OCI-LY7 (cell line): ENCODE measurements around the gene GID4. TPM values are rescaled to one million over a fixed set of nuclear protein-coding genes. Genes with fewer than 3 reads are reported as not detected.

ENCODE experiments used
- BruUV-seq: library from RNA; stranded (reverse); fragments of 400-500 nt; replicated peaks from 2 replicates; lab custom pipeline; 2021; lab: Mats Ljungman, UMichigan
- CTCF ChIA-PET: fragments of 300-600 bp; sonication (Branson Sonifier 250); formaldehyde crosslinking; loops from one replicate; lab custom pipeline; 2022; ENCODE audit warnings: antibody characterized with exemption; ENCODE audit not compliant: unreplicated experiment; lab: Charles Lee
- POLR2A ChIA-PET: fragments of 300-600 bp; sonication (Branson Sonifier 250); formaldehyde crosslinking; loops from one replicate; lab custom pipeline; 2022; ENCODE audit warnings: antibody characterized with exemption; lab: Charles Lee
- DNase-seq: peaks from one replicate; pipeline ENCODE4 v3.0.0-alpha.2; 2015; ENCODE audit warnings: low spot score
- H2AFZ ChIP-seq: fragments of 200-600 bp; sonication (generic), shearing (Covaris generic); 2 replicates; pipeline ENCODE4 v1.6.1; 2014; ENCODE audit warnings: mild to moderate bottlenecking, antibody characterized with exemption, low read length, moderate library complexity
- H3K27ac ChIP-seq: fragments of 200-600 bp; sonication (generic); 2 replicates; pipeline ENCODE4 v1.5.1; 2014; ENCODE audit warnings: mixed run types, low read depth, mild to moderate bottlenecking, moderate library complexity, low read length, inconsistent platforms; ENCODE audit not compliant: poor library complexity, severe bottlenecking
- H3K36me3 ChIP-seq: fragments of 200-600 bp; sonication (generic); 2 replicates; pipeline ENCODE4 v1.6.1; 2014; ENCODE audit warnings: mild to moderate bottlenecking, antibody characterized with exemption, low read length, moderate library complexity, mixed read lengths; ENCODE audit not compliant: insufficient read depth
- H3K4me1 ChIP-seq: fragments of 200-600 bp; sonication (generic); 2 replicates; pipeline ENCODE4 v1.5.1; 2014; ENCODE audit warnings: mild to moderate bottlenecking, low read length; ENCODE audit not compliant: insufficient read depth, poor library complexity, severe bottlenecking
- H3K4me2 ChIP-seq: fragments of 200-600 bp; sonication (generic); 2 replicates; pipeline ENCODE4 v1.6.1; 2014; ENCODE audit warnings: mild to moderate bottlenecking, low read length
- H3K4me3 ChIP-seq: fragments of 200-600 bp; sonication (generic); 2 replicates; pipeline ENCODE4 v1.5.1; 2014; ENCODE audit warnings: mild to moderate bottlenecking, low read depth, low read length; ENCODE audit not compliant: poor library complexity, severe bottlenecking
- H3K79me2 ChIP-seq: fragments of 200-600 bp; sonication (generic); 2 replicates; pipeline ENCODE4 v1.6.1; 2016; ENCODE audit warnings: low read depth, mild to moderate bottlenecking, low read length, moderate library complexity, mixed read lengths; ENCODE audit not compliant: insufficient read depth
- H3K9me2 ChIP-seq: fragments of 200-600 bp; sonication (generic); 2 replicates; pipeline ENCODE4 v1.6.1; 2016; ENCODE audit warnings: mild to moderate bottlenecking, low read length, mixed read lengths; ENCODE audit not compliant: insufficient read depth
- H3K9me3 ChIP-seq: fragments of 200-600 bp; sonication (generic); 2 replicates; pipeline ENCODE4 v1.6.1; 2014; ENCODE audit warnings: mild to moderate bottlenecking, mixed run types, low read length, mixed read lengths
- H4K20me1 ChIP-seq: fragments of 200-600 bp; sonication (generic); 2 replicates; pipeline ENCODE4 v1.6.1; 2014; ENCODE audit warnings: mild to moderate bottlenecking, antibody characterized with exemption, low read length, moderate library complexity, mixed read lengths; ENCODE audit not compliant: insufficient read depth
- EZH2phosphoT487 ChIP-seq: fragments of 200-600 bp; sonication (generic); IDR thresholded peaks from 2 replicates; pipeline ENCODE4 v1.6.1; 2018; ENCODE audit warnings: low read depth, borderline replicate concordance, mild to moderate bottlenecking, mixed run types, antibody characterized with exemption, low read length, moderate library complexity, mixed read lengths
- intact Hi-C: fragments of 100-400 bp; cut with micrococcal nuclease; formaldehyde crosslinking; loops from one replicate; pipeline ENCODE4 v1.10.0; 2022; ENCODE audit not compliant: unreplicated experiment
- total RNA-seq, 2 experiments: library from RNA; depleted of rRNA in 1 of 2; stranded (reverse); fragments of >200 nt in 1 of 2; shearing (Covaris generic) in 1 of 2; gene quantifications; 2 replicates each; pipeline ENCODE4 v1.2.3, GENCODE V29; 2014 to 2022
- TF ChIP-seq, protein P1 (sequence below): fragments of 200-600 bp; sonication (generic); conservative IDR thresholded peaks from 2 replicates; pipeline ENCODE4 v1.5.1; 2014; ENCODE audit warnings: mild to moderate bottlenecking, antibody characterized with exemption, low read length, moderate library complexity, mixed read lengths

The GID4 gene
- total RNA-seq, 2 experiments from 2014 or later: 5.1 to 11.8 TPM

DNA sequence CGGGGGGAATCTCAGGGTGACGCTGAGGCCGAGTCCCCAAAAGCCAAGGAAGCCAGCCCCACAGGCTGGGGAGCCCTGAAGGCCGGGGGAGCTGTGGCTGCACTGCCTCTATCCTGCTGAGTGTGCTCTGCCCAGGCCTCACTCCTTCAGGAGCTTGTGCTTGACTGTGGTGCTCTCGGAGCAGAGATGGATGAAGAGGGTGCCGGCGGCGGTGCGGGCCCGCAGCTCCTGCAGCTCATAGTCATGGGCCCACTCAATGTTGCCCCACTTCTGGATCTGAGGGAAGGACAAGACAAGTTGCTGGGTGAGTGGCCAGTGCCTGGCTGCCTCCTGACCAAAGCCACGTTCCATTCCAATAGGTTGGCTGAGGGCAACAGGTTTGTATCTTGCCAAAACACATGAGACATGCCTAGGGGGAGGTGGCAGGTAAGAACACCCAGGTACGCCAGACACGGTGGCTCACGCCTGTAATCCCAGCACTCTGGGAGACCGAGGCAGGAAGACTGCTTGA, 20.7 kb upstream of the GID4 start:
- DNase-seq: no peak
- Histone ChIP-seq H4K20me1 (no peaks in the 10 kb centered on the region), H3K27ac (no peak overlapping the region), H3K9me2 (no peaks in the 10 kb centered on the region), H3K4me2 (no peak overlapping the region), H3K4me1 (no peaks in the 10 kb centered on the region), H3K79me2 (no peaks in the 10 kb centered on the region), H3K9me3 (no peaks in the 10 kb centered on the region), H3K4me3 (no peak overlapping the region), H3K36me3 (peaks cover 57% of the 10 kb centered on the region), H2AFZ (no peak overlapping the region)
- no TSS peak for BruUV-seq
- intact Hi-C loops: no loop called here
- ChIA-PET CTCF (interaction anchor here (1.1 kb wide), 1 partner anchor 83 kb away, joined by 3 read pairs; no protein-coding TSS in a partner anchor), POLR2A (no interaction called here)
- TF ChIP-seq EZH2phosphoT487: no peak
- TF ChIP-seq, protein P1, sequence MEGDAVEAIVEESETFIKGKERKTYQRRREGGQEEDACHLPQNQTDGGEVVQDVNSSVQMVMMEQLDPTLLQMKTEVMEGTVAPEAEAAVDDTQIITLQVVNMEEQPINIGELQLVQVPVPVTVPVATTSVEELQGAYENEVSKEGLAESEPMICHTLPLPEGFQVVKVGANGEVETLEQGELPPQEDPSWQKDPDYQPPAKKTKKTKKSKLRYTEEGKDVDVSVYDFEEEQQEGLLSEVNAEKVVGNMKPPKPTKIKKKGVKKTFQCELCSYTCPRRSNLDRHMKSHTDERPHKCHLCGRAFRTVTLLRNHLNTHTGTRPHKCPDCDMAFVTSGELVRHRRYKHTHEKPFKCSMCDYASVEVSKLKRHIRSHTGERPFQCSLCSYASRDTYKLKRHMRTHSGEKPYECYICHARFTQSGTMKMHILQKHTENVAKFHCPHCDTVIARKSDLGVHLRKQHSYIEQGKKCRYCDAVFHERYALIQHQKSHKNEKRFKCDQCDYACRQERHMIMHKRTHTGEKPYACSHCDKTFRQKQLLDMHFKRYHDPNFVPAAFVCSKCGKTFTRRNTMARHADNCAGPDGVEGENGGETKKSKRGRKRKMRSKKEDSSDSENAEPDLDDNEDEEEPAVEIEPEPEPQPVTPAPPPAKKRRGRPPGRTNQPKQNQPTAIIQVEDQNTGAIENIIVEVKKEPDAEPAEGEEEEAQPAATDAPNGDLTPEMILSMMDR: no peak

DNA sequence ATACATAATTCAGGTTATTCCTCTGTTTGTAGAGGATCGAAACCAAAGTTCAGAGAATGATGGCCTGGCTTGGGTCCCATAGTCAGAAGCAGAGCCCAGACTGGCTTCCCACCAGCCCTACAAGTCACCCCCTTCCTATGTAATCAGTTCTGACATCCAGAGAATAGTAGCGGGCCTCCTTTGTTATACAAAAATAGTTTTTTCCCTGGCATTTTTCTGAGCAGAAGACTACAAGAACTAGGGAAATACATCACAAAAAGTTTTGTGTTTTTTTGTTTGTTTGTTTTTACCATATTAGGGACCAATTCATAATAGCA, 19.4 kb upstream of the GID4 start:
- Histone ChIP-seq H3K9me2 (no peaks in the 10 kb centered on the region), H3K36me3 (peaks cover 58% of the 10 kb centered on the region), H3K27ac (no peak overlapping the region), H2AFZ (no peak overlapping the region), H3K79me2 (no peaks in the 10 kb centered on the region), H3K9me3 (no peaks in the 10 kb centered on the region), H3K4me2 (no peak overlapping the region), H3K4me3 (no peak overlapping the region), H4K20me1 (no peaks in the 10 kb centered on the region), H3K4me1 (no peaks in the 10 kb centered on the region)
- ChIA-PET POLR2A (no interaction called here), CTCF (no interaction called here)
- TF ChIP-seq, protein P1: no peak
- TF ChIP-seq EZH2phosphoT487: no peak
- DNase-seq: no peak
- intact Hi-C loops: no loop called here
- BruUV-seq: no TSS peak

DNA sequence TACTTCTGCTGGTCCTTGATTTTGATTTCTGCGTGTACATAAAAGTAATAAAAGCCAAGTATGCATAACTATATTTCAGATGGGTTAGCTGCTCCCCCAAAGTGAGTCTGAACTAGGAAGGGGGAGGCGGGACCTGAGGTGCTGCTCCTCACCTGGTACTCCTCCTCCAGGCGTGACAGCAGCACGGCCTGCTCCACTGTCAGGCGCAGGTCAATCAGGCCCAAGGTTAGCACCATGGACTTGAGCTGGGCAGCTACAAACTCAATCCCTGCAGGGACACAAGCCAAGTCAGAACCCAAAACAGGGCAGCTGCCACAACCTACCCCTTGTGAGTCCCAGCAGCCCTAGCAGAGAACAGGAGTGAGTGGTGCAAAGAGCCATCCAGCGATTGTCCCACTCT, 18.2 kb upstream of the GID4 start:
- Histone ChIP-seq H2AFZ (no peak overlapping the region), H3K79me2 (no peaks in the 10 kb centered on the region), H3K4me2 (no peak overlapping the region), H3K4me1 (no peaks in the 10 kb centered on the region), H3K27ac (no peak overlapping the region), H3K4me3 (no peak overlapping the region), H3K36me3 (peaks cover 48% of the 10 kb centered on the region), H3K9me2 (no peaks in the 10 kb centered on the region), H3K9me3 (no peaks in the 10 kb centered on the region), H4K20me1 (no peaks in the 10 kb centered on the region)
- TF ChIP-seq EZH2phosphoT487: no peak
- TF ChIP-seq, protein P1: no peak
- DNase-seq: no peak
- ChIA-PET POLR2A (interaction anchor here (0.6 kb wide), 1 partner anchor 10 kb away, joined by 3 read pairs; no protein-coding TSS in a partner anchor), CTCF (no interaction called here)
- intact Hi-C loops: no loop called here
- no TSS peak for BruUV-seq
